ENCODE measurements around the gene RAPGEF2.

RAPGEF2 gene

GRCh38 chr4:159219862-159220261, 117.0 kb downstream of the RAPGEF2 start:
- Histone ChIP-seq H3K4me3 (no peak overlapping the region), H3K4me2 (no peak overlapping the region)

GRCh38 chr4:159220353-159220752, 117.5 kb downstream of the RAPGEF2 start:
- H3K4me3 ChIP-seq, result no peak overlapping the region
- H3K4me2 ChIP-seq, result no peak overlapping the region
- TF ChIP-seq Cebpa-rat (IDR thresholded peaks at IDR 0.05), result no peak
- no peaks in the 10 kb centered on the region for H3K9me3 ChIP-seq (replicated peaks in 1 of 11)
- H3K36me3 ChIP-seq, result peaks cover 0 to 20% (median 0%) of the 10 kb centered on the region in 11 experiments; a peak in 4 of 22 replicates
- H3K27ac ChIP-seq, result no peak overlapping the region
- no peak overlapping the region for H3K9ac ChIP-seq
- H4K20me1 ChIP-seq, result peaks cover 0 to 84% (median 0%) of the 10 kb centered on the region in 11 experiments; a peak in 8 of 22 replicates
- no peaks in the 10 kb centered on the region for H3K27me3 ChIP-seq
- no peaks in the 10 kb centered on the region for H3K4me1 ChIP-seq

More at GRCh38 chr4:159219862-159220261, 117.0 kb downstream of the RAPGEF2 start:
- H3K27me3 ChIP-seq, result no peaks in the 10 kb centered on the region
- TF ChIP-seq Cebpa-rat (IDR thresholded peaks at IDR 0.05), result no peak
- no peak overlapping the region for H3K9ac ChIP-seq
- H3K27ac ChIP-seq, result no peak overlapping the region
- H3K9me3 ChIP-seq (replicated peaks in 1 of 11), result no peaks in the 10 kb centered on the region
- no peaks in the 10 kb centered on the region for H3K4me1 ChIP-seq
- peaks cover 0 to 84% (median 4%) of the 10 kb centered on the region in 11 experiments; a peak in 8 of 22 replicates for H4K20me1 ChIP-seq
- H3K36me3 ChIP-seq, result peaks cover 0 to 20% (median 0%) of the 10 kb centered on the region in 11 experiments; a peak in 5 of 22 replicates

GRCh38 chr4:159221280-159221679, 118.4 kb downstream of the RAPGEF2 start:
- Histone ChIP-seq H3K27me3 (no peaks in the 10 kb centered on the region), H3K27ac (no peak overlapping the region), H3K4me2 (no peak overlapping the region), H3K4me1 (no peaks in the 10 kb centered on the region), H3K36me3 (peaks cover 0 to 14% (median 0%) of the 10 kb centered on the region in 11 experiments; a peak in 2 of 22 replicates), H4K20me1 (peaks cover 0 to 90% (median 0%) of the 10 kb centered on the region in 11 experiments; a peak in 8 of 22 replicates), H3K9me3 (replicated peaks in 1 of 11) (no peaks in the 10 kb centered on the region), H3K9ac (no peak overlapping the region), H3K4me3 (no peak overlapping the region)
- no peak for TF ChIP-seq Cebpa-rat (IDR thresholded peaks at IDR 0.05)

GRCh38 chr4:159222043-159222552, 119.2 kb downstream of the RAPGEF2 start:
- Histone ChIP-seq H3K9me3 (replicated peaks in 1 of 11) (no peaks in the 10 kb centered on the region), H3K4me1 (no peaks in the 10 kb centered on the region), H3K4me3 (no peak overlapping the region), H3K27ac (no peak overlapping the region), H4K20me1 (peaks cover 0 to 90% (median 0%) of the 10 kb centered on the region in 11 experiments; a peak in 8 of 22 replicates), H3K27me3 (no peaks in the 10 kb centered on the region), H3K36me3 (peaks cover 0 to 5% (median 0%) of the 10 kb centered on the region in 11 experiments; a peak in 2 of 22 replicates), H3K4me2 (no peak overlapping the region), H3K9ac (no peak overlapping the region)
- no peak for TF ChIP-seq Cebpa-rat (IDR thresholded peaks at IDR 0.05)

- Histone ChIP-seq H4K20me1 (peaks cover 0 to 90% (median 9%) of the 10 kb centered on the region in 11 experiments; a peak in 9 of 22 replicates), H3K27me3 (no peaks in the 10 kb centered on the region), H3K27ac (no peak overlapping the region), H3K4me3 (no peak overlapping the region), H3K9me3 (replicated peaks in 1 of 11) (no peaks in the 10 kb centered on the region), H3K36me3 (peaks cover 0 to 4% (median 0%) of the 10 kb centered on the region in 11 experiments; a peak in 1 of 22 replicates), H3K9ac (no peak overlapping the region), H3K4me2 (no peak overlapping the region), H3K4me1 (no peaks in the 10 kb centered on the region)
- no peak for TF ChIP-seq Cebpa-rat (IDR thresholded peaks at IDR 0.05)
These were observed 121.5 kb downstream of the RAPGEF2 start for GRCh38 chr4:159224408-159224807.

- TF ChIP-seq Cebpa-rat (IDR thresholded peaks at IDR 0.05), result no peak
- Histone ChIP-seq H3K4me2 (no peak overlapping the region), H3K27ac (no peak overlapping the region), H3K36me3 (no peaks in the 10 kb centered on the region; a peak in 1 of 22 replicates), H4K20me1 (peaks cover 0 to 63% (median 9%) of the 10 kb centered on the region in 11 experiments; a peak in 9 of 22 replicates), H3K9me3 (replicated peaks in 1 of 11) (peaks cover 0 to 5% (median 4%) of the 10 kb centered on the region in 11 experiments; a peak in 7 of 22 replicates), H3K27me3 (no peaks in the 10 kb centered on the region), H3K9ac (no peak overlapping the region), H3K4me1 (no peaks in the 10 kb centered on the region), H3K4me3 (no peak overlapping the region)
These were observed 124.5 kb downstream of the RAPGEF2 start for GRCh38 chr4:159227378-159227777.

GRCh38 chr4:159227984-159228383, 125.1 kb downstream of the RAPGEF2 start:
- no peak for TF ChIP-seq Cebpa-rat (IDR thresholded peaks at IDR 0.05)
- H3K27me3 ChIP-seq, result no peaks in the 10 kb centered on the region
- H3K4me2 ChIP-seq, result no peak overlapping the region
- H3K9me3 ChIP-seq (replicated peaks in 1 of 11), result peaks cover 0 to 11% (median 8%) of the 10 kb centered on the region in 11 experiments; a peak in 9 of 22 replicates
- no peaks in the 10 kb centered on the region for H3K4me1 ChIP-seq
- no peak overlapping the region for H3K9ac ChIP-seq
- no peak overlapping the region for H3K27ac ChIP-seq
- no peak overlapping the region for H3K4me3 ChIP-seq
- H4K20me1 ChIP-seq, result peaks cover 0 to 66% (median 9%) of the 10 kb centered on the region in 11 experiments; a peak in 9 of 22 replicates
- no peaks in the 10 kb centered on the region; a peak in 1 of 22 replicates for H3K36me3 ChIP-seq

GRCh38 chr4:159229164-159229563, 126.3 kb downstream of the RAPGEF2 start:
- TF ChIP-seq Cebpa-rat (IDR thresholded peaks at IDR 0.05), result no peak
- H4K20me1 ChIP-seq, result peaks cover 0 to 58% (median 9%) of the 10 kb centered on the region in 11 experiments; a peak in 9 of 22 replicates
- H3K9me3 ChIP-seq (replicated peaks in 1 of 11), result peaks cover 6 to 21% (median 16%) of the 10 kb centered on the region in 11 experiments; a peak in 18 of 22 replicates
- peaks cover 0 to 8% (median 0%) of the 10 kb centered on the region in 11 experiments; a peak in 4 of 22 replicates for H3K36me3 ChIP-seq
- no peaks in the 10 kb centered on the region for H3K4me1 ChIP-seq
- H3K27ac ChIP-seq, result no peak overlapping the region
- H3K27me3 ChIP-seq, result no peaks in the 10 kb centered on the region
- no peak overlapping the region for H3K4me2 ChIP-seq
- no peak overlapping the region for H3K4me3 ChIP-seq
- H3K9ac ChIP-seq, result no peak overlapping the region

- Histone ChIP-seq H3K36me3 (peaks cover 0 to 8% (median 0%) of the 10 kb centered on the region in 11 experiments; a peak in 5 of 22 replicates), H3K27me3 (no peaks in the 10 kb centered on the region), H3K9me3 (replicated peaks in 1 of 11) (peaks cover 6 to 21% (median 16%) of the 10 kb centered on the region in 11 experiments; a peak in 19 of 22 replicates), H3K4me2 (no peak overlapping the region), H3K4me3 (no peak overlapping the region), H3K27ac (no peak overlapping the region), H3K9ac (no peak overlapping the region), H3K4me1 (peaks cover 0 to 7% (median 3%) of the 10 kb centered on the region in 10 experiments; a peak in 8 of 20 replicates), H4K20me1 (peaks cover 0 to 31% (median 8%) of the 10 kb centered on the region in 11 experiments; a peak in 8 of 22 replicates)
- no peak for TF ChIP-seq Cebpa-rat (IDR thresholded peaks at IDR 0.05)
These were observed 129.7 kb downstream of the RAPGEF2 start for GRCh38 chr4:159232465-159233106.
